ENCODE data around the gene FBXW11. TPM values are rescaled to one million over a fixed set of nuclear protein-coding genes. Genes with fewer than 3 reads are reported as not detected.

FBXW11 gene
- total and polyA plus RNA-seq, 10 donors, result 7.5 to 72.1 (median 54.7) TPM

DNA sequence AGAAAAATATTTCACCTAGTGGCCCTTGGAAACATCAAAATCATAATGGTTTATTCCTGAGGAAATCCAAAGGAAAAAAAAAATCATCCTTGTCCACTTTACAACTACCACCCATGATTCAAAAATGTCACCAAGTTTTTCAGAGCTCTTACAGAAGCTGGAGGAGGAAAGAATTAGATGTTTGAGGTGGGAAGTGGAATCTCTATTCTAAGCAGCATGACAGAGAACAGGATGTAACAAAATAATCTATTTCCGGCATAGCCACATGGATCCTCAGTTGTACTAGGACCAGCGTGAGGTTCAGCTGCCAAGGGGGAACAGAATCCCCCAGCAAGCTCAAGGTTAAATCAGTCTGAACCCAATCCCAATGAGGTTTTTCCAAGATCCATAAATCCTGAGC, 40.2 kb downstream of the FBXW11 start:
- 15 to 44% (median 28%) methylated on average over 2 of the region's 2 CpGs for WGBS, 5 donors
- Histone ChIP-seq H3K36me3 (no peaks in the 10 kb centered on the region), H3K9me3 (peaks cover 0 to 11% (median 3%) of the 10 kb centered on the region in 8 donors), H3K4me1 (peaks cover 13 to 91% (median 61%) of the 10 kb centered on the region in 6 donors), H3K27me3 (replicated peaks in 1 of 7) (no peaks in the 10 kb centered on the region), H3K4me3 (no peak overlapping the region), H3K27ac (peak overlapping the region in 6 of 8 donors; percentile 28 to 57 (median 46))
- intact Hi-C loops (cut with DNase I; ENCODE audit: low total_unique reads), result no loop called here
- no peak for TF ChIP-seq CTCF (IDR thresholded peaks at IDR 0.05 in 8 of 11, conservative IDR thresholded peaks at IDR 0.05 in 3 of 11)
- no peak for TF ChIP-seq POLR2AphosphoS5 (IDR thresholded peaks at IDR 0.05)
- no peak for TF ChIP-seq POLR2A (IDR thresholded peaks at IDR 0.05)
- DNase-seq, result no peak

DNA sequence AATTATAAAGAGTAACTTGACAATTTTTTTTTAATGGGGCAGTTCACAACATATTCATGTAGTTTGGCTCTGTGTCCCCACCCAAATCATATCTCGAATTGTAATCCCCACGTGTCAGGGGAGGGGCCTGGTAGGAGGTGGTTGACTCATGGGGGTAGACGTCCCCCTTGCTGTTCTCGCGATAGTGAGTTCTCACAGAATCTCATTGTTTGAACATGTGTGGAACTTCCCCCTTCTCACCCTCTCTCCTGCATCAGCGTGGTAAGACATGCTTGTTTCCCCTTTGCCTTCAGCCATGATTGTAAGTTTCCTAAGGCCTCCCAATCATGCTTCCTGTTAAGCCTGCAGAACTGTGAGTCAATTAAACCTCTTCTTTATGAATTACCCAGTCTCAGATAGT, 40.7 kb downstream of the FBXW11 start:
- H3K4me1 ChIP-seq, result peaks cover 13 to 91% (median 66%) of the 10 kb centered on the region in 6 donors

DNA sequence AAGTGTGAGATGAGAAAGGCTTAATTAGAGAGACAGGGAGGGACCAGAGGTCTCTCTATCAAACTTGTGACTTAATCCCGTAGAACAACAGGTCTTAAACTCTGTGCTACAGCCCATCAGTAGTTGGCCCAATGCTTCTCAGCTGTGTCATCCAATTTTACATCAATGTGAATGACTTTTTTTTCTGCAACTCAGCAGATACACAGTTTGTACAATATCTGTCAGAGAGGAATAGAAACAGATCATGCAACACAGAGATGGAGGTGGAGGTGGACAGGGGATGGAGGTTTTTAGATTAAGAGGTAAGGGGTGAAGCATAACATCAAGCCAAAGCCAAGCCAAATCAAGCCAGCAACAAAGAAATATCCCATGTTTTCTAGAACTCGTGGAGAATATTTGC, 43.0 kb downstream of the FBXW11 start:
- intact Hi-C loops (cut with DNase I; ENCODE audit: low total_unique reads), result no loop called here
- Histone ChIP-seq H3K9me3 (no peaks in the 10 kb centered on the region), H3K27ac (no peak overlapping the region), H3K4me3 (no peak overlapping the region), H3K36me3 (peaks cover 0 to 7% (median 0%) of the 10 kb centered on the region in 6 donors), H3K4me1 (peaks cover 13 to 94% (median 70%) of the 10 kb centered on the region in 6 donors), H3K27me3 (replicated peaks in 1 of 7) (no peaks in the 10 kb centered on the region)
- WGBS, 5 donors, result 82 to 92% (median 87%) methylated on average over 2 of the region's 2 CpGs
- DNase-seq, result no peak
- no peak for TF ChIP-seq POLR2AphosphoS5 (IDR thresholded peaks at IDR 0.05)

More for the DNA sequence above, 40.7 kb downstream of the FBXW11 start:
- no peaks in the 10 kb centered on the region for H3K27me3 ChIP-seq (replicated peaks in 1 of 7)
- no peaks in the 10 kb centered on the region for H3K36me3 ChIP-seq
- TF ChIP-seq CTCF (IDR thresholded peaks at IDR 0.05 in 8 of 11, conservative IDR thresholded peaks at IDR 0.05 in 3 of 11), result no peak
- no peak for TF ChIP-seq POLR2AphosphoS5 (IDR thresholded peaks at IDR 0.05)
- no peak for TF ChIP-seq POLR2A (IDR thresholded peaks at IDR 0.05)
- peaks cover 0 to 11% (median 3%) of the 10 kb centered on the region in 8 donors for H3K9me3 ChIP-seq
- DNase-seq, result no peak
- intact Hi-C loops (cut with DNase I; ENCODE audit: low total_unique reads), result no loop called here
- peak overlapping the region in 5 of 8 donors; percentile 36 to 57 (median 47) for H3K27ac ChIP-seq
- WGBS, 5 donors, result 56 to 64% (median 59%) methylated on average over 6 of the region's 6 CpGs
- H3K4me3 ChIP-seq, result no peak overlapping the region

GRCh38 chr5:171961117-171961516, 45.3 kb downstream of the FBXW11 start:
- H3K36me3 ChIP-seq, result peaks cover 0 to 7% (median 0%) of the 10 kb centered on the region in 6 donors
- peak overlapping the region in 1 of 8 donors; percentile 29 for H3K27ac ChIP-seq
- intact Hi-C loops (cut with DNase I; ENCODE audit: low total_unique reads), result no loop called here
- DNase-seq, result no peak
- H3K27me3 ChIP-seq (replicated peaks in 1 of 7), result no peaks in the 10 kb centered on the region
- 43 to 71% (median 54%) methylated on average over 3 of the region's 3 CpGs for WGBS, 5 donors
- no peaks in the 10 kb centered on the region for H3K9me3 ChIP-seq
- no peak for TF ChIP-seq CTCF (IDR thresholded peaks at IDR 0.05 in 8 of 11, conservative IDR thresholded peaks at IDR 0.05 in 3 of 11)
- no peak for TF ChIP-seq POLR2A (IDR thresholded peaks at IDR 0.05)
- no peak for TF ChIP-seq POLR2AphosphoS5 (IDR thresholded peaks at IDR 0.05)
- peaks cover 15 to 97% (median 78%) of the 10 kb centered on the region in 6 donors for H3K4me1 ChIP-seq
- no peak overlapping the region for H3K4me3 ChIP-seq

Data from spleen (tissue), 11 donors.